HCEC 1CT (cell line): ENCODE results near the gene KDM2B.
A peak's percentile ranks its signal among the peaks of the same experiment; 100 is the strongest.
"Not testable (repeated sequence)": the region's sequence is repeated elsewhere in the genome, so short reads cannot be mapped to it uniquely, and the experiment has no call there.

Experiments used
- DNase-seq: peaks from one replicate; pipeline ENCODE4 v3.0.0-alpha.2; 2017

KDM2B gene

GRCh38 chr12:121580959-121581685, at the start of gene KDM2B:
KDM2B (minus strand) TSS chr12:121581023; CDS start chr12:121580911, 112 bp downstream.
- peak; percentile 74 for DNase-seq

GRCh38 chr12:121628536-121628935, 47.7 kb upstream of the KDM2B start:
- peak; percentile 19 for DNase-seq

GRCh38 chr12:121628037-121628436, 47.2 kb upstream of the KDM2B start:
- no peak for DNase-seq

- peak; percentile 66 for DNase-seq
Measured at GRCh38 chr12:121626853-121627640, 46.2 kb upstream of the KDM2B start.

- peak; percentile 94 for DNase-seq
Measured at GRCh38 chr12:121626087-121626852, 45.4 kb upstream of the KDM2B start, which contains the start of gene ORAI1. ORAI1 (plus strand) TSS chr12:121626530.

GRCh38 chr12:121620333-121620891, 39.6 kb upstream of the KDM2B start:
- DNase-seq: no peak

GRCh38 chr12:121618659-121619233, 37.9 kb upstream of the KDM2B start:
- no peak for DNase-seq

GRCh38 chr12:121614872-121615467, 34.1 kb upstream of the KDM2B start:
- no peak for DNase-seq

- DNase-seq: no peak
Measured at GRCh38 chr12:121613462-121613861, 32.6 kb upstream of the KDM2B start.

- no peak for DNase-seq
Measured at GRCh38 chr12:121611306-121611705, 30.5 kb upstream of the KDM2B start.

- DNase-seq: peak; percentile 36
Measured at GRCh38 chr12:121610239-121611149, 29.7 kb upstream of the KDM2B start.

- no peak for DNase-seq
Measured at GRCh38 chr12:121608301-121608700, 27.5 kb upstream of the KDM2B start.

- DNase-seq: no peak
Measured at GRCh38 chr12:121603581-121603980, 22.8 kb upstream of the KDM2B start.

GRCh38 chr12:121602766-121603165, 21.9 kb upstream of the KDM2B start:
- no peak for DNase-seq

GRCh38 chr12:121600702-121601336, 20.0 kb upstream of the KDM2B start:
- no peak for DNase-seq

- no peak for DNase-seq
Measured at GRCh38 chr12:121596526-121596925, 15.7 kb upstream of the KDM2B start.

GRCh38 chr12:121595520-121595919, 14.7 kb upstream of the KDM2B start:
- DNase-seq: no peak

- DNase-seq: no peak
Measured at GRCh38 chr12:121592320-121592719, 11.5 kb upstream of the KDM2B start.

GRCh38 chr12:121590476-121591143, 9.8 kb upstream of the KDM2B start:
- peak; percentile 77 for DNase-seq

- not testable (repeated sequence) for DNase-seq
Measured at GRCh38 chr12:121584885-121585284, 4.1 kb upstream of the KDM2B start.
